ENCODE data around the gene DCAF17.
"Not testable (repeated sequence)": the region's sequence is repeated elsewhere in the genome, so short reads cannot be mapped to it uniquely, and the experiment has no call there.

The DCAF17 gene

GRCh38 chr2:171410101-171410500, 23.9 kb upstream of the DCAF17 start:
- DNase-seq: no peak

DNA sequence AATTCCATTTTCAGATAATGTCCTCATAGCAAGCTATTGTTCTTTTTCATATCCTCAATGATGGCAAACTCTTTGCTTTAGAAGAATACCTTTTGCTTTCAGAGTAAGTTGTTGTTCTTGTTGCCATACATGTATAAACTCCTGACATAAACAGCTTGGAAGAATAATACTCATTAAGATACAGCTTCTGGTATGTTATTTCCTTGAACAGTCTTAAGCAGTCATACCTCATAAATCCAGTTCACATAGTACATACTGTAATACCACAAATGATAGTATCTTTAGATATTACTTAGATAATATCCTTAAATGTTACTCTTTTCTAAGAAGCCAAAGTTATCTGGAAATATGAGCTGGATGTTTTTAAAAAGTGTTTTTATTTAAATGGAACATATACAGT, 23.4 kb upstream of the DCAF17 start:
- no peak for DNase-seq

- DNase-seq: no peak
These were observed 22.8 kb upstream of the DCAF17 start for GRCh38 chr2:171411214-171411613.

GRCh38 chr2:171411791-171412483, 22.1 kb upstream of the DCAF17 start:
- DNase-seq: no peak

GRCh38 chr2:171412571-171413175, 21.4 kb upstream of the DCAF17 start:
- no peak for DNase-seq

DNA sequence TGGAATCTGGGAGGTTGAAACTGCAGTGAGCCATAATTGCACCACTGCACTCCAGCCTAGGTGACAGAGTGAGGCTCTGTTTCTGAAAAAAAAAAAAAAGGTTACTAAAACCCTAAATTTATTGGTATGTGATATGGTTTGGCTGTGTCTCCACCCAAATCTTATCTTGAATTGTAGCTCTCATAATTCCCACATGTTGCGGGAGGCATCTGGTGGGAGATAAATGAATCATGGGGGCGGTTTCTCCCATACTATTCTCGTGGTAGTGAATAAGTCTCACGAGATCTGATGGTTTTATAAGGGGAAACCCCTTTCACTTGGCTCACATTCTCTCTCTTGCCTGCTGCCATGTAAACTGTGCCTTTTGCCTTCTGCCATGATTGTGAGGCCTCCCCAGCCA, 19.4 kb upstream of the DCAF17 start:
- DNase-seq: not testable (repeated sequence)

DNA sequence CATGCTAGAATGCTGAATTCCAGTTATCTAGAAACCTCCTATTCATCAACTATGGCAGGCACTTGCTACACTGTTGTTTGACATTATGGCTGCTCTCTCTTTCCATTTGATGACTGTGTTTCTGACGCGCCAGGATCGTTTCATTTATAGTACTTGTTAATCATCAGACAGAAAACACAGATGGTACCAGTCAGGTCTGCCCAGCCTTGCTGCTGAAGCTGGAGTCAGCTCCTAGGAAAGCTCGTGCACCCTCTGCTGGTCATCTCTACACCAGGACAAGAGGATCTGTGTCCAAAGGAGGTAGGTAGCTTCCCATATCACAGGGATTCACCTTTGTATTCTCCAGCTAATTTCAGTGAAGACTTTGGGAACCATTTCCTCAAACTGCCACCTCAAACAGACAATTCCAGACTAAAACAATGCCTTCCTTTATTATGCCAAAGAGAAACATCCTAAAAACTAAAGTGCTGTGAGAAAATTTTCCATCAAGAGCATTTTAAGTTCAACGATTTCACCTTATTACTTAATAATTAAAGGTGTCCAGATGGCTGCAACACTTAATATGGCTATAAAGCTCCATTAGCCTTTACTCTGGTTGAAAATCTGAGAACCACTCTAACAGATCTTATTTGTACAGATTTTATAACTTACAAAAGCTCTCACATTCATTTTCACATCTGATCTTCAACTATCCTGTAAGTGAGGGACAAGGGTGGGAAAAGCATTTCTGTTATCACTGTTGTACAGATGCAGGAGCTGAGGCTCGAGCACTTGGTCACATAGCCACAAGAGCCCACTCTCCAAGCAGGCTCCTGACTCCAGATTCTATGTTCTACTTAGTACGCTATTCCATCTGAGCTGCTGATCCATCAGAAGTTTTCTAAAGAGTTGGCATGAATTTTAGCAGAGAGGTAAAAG, 17.8 kb upstream of the DCAF17 start:
- peak in 53 of 56 donors; percentile 3 to 92 (median 64) for DNase-seq

GRCh38 chr2:171419333-171419732, 14.7 kb upstream of the DCAF17 start:
- DNase-seq: no peak

- DNase-seq: no peak
These were observed 13.1 kb upstream of the DCAF17 start for GRCh38 chr2:171420728-171421563.

DNA sequence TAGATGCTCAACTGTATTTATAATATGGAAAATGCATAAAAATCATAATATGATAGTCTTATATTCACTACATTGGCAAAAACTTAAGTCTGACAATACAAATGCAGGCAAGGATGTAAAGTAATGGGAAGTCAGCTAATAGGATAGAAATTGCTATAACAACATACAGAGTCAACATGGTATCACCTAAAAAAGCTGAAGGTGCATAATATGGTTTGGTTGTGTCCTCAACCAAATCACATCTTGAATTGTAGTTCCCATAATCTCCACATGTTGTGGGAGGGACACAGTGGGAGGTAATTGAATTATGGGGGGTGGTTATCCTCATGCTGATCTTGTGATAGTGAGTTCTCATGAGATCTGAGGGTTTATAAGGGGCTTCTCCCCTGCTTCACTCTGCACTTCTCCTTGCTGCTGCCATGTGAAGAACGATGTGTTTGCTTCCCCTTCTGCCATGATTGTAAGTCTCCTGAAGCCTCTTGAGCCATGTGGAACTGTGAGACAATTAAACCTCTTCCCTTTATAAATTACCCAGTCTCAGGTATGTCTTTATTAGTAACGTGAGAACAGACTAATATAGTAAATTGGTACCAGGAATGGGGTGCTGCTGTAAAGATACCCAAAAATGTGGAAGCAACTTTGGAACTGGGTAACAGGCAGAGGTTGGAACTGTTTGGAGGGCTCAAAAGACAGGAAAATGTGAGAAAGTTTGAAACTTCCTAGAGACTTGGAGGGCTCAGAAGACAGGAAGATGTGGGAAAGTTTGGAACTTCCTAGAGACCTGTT, 11.1 kb upstream of the DCAF17 start:
- DNase-seq: not testable (repeated sequence)

- DNase-seq: no peak
These were observed 3.3 kb upstream of the DCAF17 start for GRCh38 chr2:171430516-171431410.

- no peak for DNase-seq
These were observed 2.3 kb upstream of the DCAF17 start for GRCh38 chr2:171431677-171432167.

DNA sequence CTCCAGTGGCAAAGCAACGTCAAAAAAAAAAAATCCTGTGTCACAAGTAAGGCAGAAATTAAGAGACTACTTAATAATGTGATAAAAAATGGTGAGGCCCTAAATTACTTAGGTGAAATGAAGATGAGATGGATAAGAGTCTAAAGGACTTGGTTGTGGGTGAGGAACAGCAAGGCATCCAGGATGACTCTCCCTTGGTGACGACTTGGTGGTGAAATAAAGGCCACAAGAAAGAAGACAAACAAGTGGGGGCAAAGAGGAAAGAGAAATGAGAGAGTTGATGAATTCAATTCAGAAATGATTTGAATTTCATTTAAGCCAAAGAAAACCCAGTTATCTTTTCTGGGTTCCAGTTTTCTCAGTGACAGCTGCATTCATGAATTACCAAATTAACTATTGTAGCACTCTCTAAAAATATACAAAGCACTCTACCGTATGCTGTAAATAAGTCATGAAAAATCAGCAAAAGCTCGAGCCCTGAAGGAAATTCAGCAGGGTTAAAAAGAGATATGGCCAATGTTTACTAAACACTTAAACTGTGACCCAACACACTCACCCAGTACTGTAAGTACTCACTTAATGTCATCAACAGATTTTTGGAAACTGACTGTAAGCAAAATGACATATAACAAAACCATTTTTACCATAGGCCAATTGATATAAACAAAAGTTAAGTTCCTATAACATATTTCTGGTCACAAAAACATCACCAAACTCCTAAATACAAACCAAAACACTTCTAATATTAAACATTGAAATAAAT, 1.6 kb upstream of the DCAF17 start:
- DNase-seq: no peak

DNA sequence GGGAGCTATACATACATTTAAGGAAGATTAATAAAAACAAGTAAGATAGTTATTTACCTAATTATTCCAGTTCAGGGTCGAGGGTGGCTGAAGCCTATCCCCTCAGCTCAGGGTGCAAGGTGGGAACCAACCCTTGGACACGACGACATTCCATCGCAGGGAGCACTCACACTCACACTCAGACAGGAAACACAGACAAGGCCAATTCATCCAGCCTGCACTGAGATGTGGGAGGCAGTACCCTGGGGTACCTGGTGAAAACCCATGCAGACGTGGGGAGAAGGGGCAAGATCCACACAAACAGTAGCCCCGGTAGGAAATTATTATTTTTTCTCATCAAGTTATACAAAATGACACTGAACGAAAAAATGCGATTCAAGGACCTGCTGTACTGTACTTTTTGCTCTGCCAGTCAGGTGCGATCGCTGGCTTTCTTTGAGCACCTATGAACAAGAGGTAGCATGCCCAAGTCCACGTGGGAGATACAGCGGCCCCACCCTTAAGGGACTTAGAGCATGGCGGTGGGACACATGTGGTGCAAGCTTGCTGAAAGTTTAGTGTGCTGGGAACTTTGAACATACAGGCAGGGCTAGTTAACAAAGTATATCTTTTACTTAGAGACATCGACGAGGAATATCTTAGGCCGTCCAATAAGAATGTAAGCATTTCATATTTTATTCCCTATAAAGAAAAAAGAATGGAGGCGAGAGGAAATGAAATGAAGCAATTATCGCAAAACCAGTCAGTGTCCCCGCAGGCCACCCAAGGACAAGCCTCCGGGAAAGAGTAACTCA, 860 bp upstream of the DCAF17 start:
- peak in 7 of 56 donors; percentile 1 to 6 (median 3) for DNase-seq

DNA sequence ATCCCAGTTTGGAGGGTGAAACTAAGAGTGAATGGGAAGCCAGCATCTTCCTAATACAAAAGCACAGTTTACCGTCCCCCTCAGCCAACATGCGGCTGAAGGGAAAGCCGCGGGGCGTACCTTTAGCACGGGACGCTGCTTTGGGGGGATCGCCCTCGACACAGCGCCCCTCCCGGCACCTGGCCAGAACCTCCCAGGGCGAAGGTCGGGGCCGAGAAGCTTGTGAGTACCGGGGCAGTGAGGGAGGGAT, 338 bp upstream of the DCAF17 start, which contains the start of gene METTL8:
Gene METTL8, minus strand, starts transcription at position 228 of the 250 bp plus-strand sequence. CDS start 41,805 bp downstream, outside the sequence.
- no peak for DNase-seq

DNA sequence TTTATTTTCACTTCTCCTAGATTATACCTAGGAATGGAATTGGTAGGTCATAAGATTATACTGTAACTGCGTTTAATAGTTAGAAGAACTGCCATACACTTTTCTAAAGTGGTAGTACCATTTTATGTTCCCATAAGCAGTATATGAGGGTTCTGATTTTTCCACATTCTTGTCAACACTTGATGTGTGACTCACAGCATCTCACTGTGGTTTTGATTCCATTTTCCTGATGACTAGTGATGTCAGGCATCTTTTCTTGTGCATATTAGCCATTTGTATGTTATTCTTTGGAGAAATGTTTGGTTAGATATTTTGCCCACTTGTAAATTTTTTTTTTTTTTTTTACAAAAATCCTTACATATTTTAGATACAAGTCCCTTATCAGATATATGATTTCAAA, 2.3 kb downstream of the DCAF17 start:
- no peak for DNase-seq

DNA sequence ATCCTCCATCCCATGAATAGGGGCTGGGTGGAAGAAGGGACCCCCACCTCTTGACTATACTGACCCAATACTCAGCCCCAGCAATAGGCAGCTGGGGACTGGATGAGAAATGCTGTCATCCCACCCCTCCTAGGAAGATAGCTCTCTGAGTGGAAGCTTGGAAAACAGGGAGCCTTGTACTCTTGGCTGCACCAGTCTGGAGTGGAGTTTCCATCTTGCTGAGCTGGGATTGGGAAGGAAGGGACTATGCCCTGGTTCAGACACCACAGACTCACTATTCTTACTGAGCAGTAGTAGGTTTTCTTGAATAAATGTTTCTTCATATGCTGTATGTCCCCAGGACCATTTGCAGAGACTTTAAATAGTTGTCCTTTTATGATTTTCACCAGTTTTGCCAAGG, 7.4 kb downstream of the DCAF17 start:
- no peak for DNase-seq

GRCh38 chr2:171447675-171448074, 13.6 kb downstream of the DCAF17 start:
- no peak for DNase-seq

Measured in nucleus accumbens (tissue), 56 donors.